ENCODE results near the gene KRAS.
"Not testable (repeated sequence)": the region's sequence is repeated elsewhere in the genome, so short reads cannot be mapped to it uniquely, and the experiment has no call there.

DNA sequence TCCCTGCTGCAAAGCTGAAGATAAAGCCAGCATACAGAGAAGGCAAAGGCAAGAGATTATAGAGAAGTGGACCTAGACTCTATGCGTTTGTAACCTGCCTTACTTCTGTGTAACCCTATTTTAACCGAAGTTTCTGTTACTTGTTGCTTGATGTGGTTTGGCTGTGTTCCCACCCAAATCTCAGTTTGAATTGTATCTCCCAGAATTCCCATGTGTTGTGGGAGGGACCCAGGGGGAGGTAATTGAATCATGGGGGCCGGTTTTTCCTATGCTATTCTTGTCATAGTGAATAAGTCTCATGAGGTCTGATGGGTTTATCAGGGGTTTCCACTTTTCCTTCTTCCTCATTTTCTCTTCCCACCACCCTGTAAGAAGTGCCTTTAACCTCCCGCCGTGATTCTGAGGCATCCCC is 42.1 kb upstream of the KRAS start:
- not testable (repeated sequence) for TF ChIP-seq POLR2A (IDR thresholded peaks at IDR 0.05)
- TF ChIP-seq, protein P1, sequence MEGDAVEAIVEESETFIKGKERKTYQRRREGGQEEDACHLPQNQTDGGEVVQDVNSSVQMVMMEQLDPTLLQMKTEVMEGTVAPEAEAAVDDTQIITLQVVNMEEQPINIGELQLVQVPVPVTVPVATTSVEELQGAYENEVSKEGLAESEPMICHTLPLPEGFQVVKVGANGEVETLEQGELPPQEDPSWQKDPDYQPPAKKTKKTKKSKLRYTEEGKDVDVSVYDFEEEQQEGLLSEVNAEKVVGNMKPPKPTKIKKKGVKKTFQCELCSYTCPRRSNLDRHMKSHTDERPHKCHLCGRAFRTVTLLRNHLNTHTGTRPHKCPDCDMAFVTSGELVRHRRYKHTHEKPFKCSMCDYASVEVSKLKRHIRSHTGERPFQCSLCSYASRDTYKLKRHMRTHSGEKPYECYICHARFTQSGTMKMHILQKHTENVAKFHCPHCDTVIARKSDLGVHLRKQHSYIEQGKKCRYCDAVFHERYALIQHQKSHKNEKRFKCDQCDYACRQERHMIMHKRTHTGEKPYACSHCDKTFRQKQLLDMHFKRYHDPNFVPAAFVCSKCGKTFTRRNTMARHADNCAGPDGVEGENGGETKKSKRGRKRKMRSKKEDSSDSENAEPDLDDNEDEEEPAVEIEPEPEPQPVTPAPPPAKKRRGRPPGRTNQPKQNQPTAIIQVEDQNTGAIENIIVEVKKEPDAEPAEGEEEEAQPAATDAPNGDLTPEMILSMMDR (IDR thresholded peaks at IDR 0.05) = not testable (repeated sequence)
